KG1 (cell line): Measurements from ENCODE around the gene SLC10A7.

ENCODE experiments used
- DNase-seq: peaks from one replicate; lab custom pipeline; 2025; lab: John Stamatoyannopoulos, UW

The SLC10A7 gene

GRCh38 chr4:146308951-146309350 is 212.8 kb downstream of the SLC10A7 start:
- no peak for DNase-seq

GRCh38 chr4:146302822-146303221 is 218.9 kb downstream of the SLC10A7 start:
- DNase-seq: no peak

DNA sequence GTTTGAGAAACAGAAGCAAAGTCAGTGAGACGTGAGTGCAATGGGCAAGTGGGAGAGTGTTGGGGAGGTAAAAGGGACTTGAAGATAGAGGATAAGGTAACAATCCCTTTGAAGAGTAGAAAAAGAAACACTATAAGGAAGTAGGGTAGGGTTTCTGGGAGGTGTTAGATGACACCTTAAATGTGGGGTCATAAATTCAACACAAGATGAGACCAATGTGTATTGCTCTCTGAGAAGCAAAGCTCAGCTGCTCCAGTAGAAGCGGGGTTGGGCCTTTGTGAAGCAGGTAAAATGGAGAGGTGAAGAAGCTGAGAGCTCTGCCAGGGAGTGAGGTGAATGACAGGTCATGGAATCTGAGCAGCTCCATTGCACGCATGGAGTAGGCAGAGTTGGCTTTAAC is 222.1 kb downstream of the SLC10A7 start:
- DNase-seq: no peak

GRCh38 chr4:146294776-146295175 is 227.0 kb downstream of the SLC10A7 start:
- no peak for DNase-seq

- no peak for DNase-seq
Measured at GRCh38 chr4:146292508-146292907, 229.2 kb downstream of the SLC10A7 start.

- no peak for DNase-seq
Measured at GRCh38 chr4:146291313-146291712, 230.4 kb downstream of the SLC10A7 start.

DNA sequence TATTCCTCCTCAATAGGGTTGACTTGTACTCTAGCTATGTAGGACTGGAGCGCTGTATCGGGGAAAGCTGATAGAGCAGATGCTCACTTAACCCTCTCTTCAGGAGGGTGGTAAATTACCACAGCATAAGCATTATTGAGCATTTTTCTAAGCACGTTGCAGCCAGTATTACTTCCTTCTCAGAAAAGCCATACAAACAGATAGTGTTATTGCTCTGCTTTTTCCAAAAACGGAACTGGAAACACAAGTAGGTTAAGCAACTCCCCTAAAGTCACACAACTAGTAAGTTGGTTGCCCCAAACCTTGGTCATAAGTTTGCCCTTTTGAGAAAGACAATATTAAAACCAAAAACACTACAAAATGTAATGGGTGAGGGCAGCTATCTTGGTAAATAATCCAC is 233.5 kb downstream of the SLC10A7 start:
- no peak for DNase-seq

DNA sequence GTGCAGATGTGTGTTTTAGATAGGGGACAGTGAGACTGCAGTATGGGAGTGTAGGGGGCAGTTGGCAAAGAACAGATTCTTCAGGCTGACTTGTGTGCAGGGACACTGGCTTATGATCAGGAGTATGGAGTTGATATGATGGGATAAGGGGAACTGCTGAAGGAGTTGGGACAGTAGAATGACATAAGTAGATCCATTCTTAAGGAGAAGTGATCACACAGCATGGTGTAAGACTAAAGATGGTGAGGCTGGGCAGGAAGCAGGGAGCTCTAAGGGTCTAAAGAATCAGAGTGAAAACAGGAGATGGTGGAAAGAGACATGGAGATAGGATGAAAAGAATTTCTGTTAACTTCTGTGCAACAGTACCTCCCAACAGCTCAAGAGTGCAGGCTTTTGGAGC is 236.7 kb downstream of the SLC10A7 start:
- no peak for DNase-seq

DNA sequence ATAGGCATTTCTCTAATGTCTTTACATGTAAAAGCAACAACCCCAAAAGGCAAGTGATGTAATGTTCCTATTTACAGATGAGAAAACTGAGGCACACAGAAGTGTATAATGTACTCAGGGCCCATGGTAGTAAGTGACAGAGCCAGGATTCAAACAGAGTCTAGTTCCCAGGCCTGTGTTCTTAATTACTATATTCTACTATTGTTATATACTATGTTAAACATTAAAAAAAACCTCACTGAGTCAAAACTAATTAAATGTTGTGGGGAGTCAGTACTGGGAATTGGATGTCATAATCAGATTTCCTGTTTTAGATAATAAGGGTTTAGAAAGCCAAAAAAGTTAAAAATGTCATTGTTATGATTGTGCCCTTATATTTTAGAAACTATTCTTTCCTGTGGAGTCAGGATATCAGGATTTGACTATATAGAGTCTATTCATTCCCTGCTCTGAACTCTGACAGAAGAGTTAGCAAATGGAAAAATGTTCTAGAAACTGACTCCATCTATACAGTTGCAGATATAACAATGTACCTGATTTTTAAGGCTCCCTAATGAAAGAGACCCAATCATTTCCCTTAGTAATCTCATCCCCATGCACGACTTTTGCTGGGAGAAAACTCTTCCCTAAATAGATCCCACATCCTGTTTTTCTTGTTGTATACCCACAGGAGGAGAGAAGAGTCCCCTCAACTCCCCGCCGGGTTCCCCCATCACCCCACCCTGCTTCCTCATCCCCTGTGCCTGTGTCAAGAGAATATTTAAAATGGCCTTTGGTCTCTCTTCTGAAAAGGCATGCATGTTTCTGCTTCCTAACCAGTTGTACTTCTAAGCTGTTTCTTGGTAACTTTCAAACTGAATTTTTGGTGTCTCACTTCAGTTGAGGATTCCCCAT is 237.7 kb downstream of the SLC10A7 start:
- no peak for DNase-seq

GRCh38 chr4:146282657-146283056 is 239.1 kb downstream of the SLC10A7 start:
- no peak for DNase-seq

DNA sequence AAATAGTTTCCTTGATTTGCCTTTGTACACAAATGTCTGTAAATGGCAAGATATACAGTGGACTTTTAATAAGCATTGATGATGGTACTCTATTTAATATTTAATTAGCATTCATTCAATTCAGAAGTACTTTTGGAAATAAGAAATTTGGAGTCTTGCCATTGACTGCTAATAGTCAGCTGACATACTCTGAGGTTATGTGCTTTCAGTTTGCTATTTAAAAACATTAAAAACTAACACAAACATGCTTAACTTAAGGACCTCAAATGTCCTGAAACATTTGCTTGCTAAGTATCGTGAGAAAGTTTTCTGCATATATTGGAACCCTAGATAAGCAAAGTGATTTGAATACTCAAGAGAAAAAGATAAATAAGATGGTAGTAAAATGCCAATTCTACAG is 242.8 kb downstream of the SLC10A7 start:
- no peak for DNase-seq

- DNase-seq: no peak
Measured at GRCh38 chr4:146275370-146275769, 246.4 kb downstream of the SLC10A7 start.

- no peak for DNase-seq
Measured at GRCh38 chr4:146274774-146275173, 247.0 kb downstream of the SLC10A7 start.

GRCh38 chr4:146273204-146273901 is 248.4 kb downstream of the SLC10A7 start:
- DNase-seq: no peak

- DNase-seq: no peak
Measured at GRCh38 chr4:146271466-146271865, 250.3 kb downstream of the SLC10A7 start.

DNA sequence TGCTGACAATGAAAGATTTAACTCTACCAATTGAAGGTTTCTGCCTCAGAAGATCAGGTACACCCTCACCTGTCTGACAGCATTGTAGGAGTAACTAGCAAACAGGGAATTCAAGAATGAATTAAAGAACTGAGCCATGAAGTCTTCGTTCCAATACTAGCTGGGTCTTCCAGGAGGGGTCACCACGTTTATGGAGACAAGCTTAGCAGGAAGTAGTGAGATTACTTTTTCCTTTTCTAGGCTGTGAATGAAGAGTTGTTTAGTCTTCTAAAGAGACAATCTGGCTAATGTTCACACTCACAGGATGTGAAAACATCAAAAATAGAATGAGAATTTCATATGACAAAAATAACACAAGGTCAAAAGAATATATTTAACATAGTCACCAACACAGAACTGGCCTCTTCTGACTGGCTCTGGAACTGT is 252.5 kb downstream of the SLC10A7 start:
- DNase-seq: no peak

DNA sequence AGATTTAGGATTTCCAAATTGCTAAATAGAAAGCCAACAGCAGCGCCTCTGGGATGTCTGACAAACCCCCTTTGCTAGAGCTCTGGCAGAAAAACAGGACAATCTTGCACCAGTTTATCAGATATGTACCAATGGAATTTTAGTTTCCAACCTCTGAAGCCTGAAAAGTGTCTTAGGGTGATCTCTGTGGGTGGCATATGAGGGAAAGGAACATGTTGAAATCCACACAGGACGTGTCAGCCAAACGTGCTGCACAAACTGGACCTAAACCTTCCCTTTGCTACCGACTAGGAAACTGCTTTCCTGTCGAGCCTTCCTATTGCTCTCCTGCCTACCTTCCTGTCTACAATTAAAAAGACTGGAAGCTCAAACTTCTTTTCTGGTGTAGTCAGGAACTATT is 253.9 kb downstream of the SLC10A7 start:
- DNase-seq: no peak

DNA sequence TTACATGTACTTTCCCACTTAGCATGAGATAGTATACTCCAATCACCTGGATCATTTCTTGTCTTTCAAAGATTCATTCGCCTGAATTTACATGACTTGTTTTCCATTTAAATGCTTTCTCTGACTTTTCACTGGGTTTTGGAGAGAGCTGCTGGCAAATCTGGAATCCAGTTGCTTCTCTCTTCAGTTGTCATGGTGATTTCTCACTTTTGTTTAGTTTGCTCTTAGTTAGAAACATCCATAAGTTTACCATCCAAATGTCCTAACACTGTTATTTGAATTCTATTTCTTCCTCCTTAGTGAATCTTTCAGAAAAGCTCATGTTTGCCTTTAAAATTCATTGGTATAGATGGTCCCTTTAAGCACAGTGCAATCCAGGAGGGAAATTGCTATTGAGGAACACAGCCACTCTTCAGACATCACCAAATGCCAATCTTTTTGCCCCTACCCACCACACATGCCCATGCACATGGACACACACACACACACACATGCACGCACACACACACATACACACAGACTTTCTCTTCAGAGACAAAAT is 255.7 kb downstream of the SLC10A7 start:
- DNase-seq: no peak

DNA sequence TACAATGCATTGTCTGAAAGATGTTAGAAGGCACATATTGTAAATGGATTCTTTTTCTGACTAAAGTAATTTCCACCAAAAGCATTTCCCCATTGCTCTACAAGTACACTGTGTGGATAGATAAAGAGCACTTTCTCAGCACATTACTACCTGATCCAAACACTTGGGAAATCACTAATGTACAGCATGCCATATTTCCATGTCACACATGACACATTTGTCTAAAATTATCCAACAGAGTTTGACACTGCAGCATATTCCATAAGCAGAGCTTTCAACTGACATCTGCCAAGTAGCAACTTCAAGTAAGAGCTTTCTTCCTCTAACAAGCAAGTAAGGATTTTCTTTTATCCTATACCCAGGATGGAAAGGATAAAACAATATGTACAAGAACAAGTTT is 257.9 kb downstream of the SLC10A7 start:
- no peak for DNase-seq

DNA sequence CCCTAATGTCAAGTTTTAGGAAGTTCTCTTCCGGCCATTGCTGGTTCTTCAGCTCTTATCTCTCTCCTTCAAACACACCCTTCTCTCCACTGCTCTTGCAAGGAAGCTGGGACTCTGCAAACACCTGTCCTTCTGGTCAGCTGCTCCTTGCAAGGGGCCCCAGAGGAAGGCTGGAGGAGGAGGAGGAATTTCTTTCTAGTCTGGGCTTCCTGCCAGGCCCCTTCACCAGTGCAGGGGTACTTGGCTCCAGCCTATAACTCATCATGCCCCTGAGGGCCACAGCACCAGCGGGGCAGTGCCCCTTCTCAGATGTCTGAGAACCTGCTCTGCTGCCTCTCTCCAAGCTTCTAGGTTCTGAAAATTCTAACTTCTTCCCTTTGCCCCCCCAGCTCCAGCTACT is 260.7 kb downstream of the SLC10A7 start:
- DNase-seq: no peak

GRCh38 chr4:146260521-146260920 is 261.2 kb downstream of the SLC10A7 start:
- DNase-seq: no peak

GRCh38 chr4:146257511-146257910 is 264.2 kb downstream of the SLC10A7 start:
- no peak for DNase-seq

DNA sequence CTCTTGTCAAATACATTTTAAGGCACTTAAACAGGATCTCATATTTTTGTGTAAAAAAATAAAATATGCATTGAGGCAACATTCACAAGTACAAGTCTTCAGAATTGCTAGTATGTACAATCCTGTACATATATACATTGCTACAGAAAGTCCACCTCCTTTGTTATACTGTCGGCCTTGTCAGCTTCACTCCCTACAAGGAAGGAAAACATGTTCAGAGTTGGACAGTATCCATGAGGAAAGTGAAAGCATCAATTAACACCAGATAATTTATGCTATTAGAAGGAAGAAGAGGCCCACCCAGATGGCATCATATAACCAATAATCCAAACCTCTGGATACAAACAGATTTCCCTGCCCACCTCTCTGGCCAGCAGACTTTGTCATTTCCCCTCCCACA is 265.4 kb downstream of the SLC10A7 start:
- DNase-seq: no peak
